OCI-LY7 (cell line): ENCODE data around the gene KRTAP5-6. TPM values are rescaled to one million over a fixed set of nuclear protein-coding genes. Genes with fewer than 3 reads are reported as not detected.

Experiments used
- BruUV-seq: library from RNA; stranded (reverse); fragments of 400-500 nt; replicated peaks from 2 replicates; lab custom pipeline; 2021; lab: Mats Ljungman, UMichigan
- CTCF ChIA-PET: fragments of 300-600 bp; sonication (Branson Sonifier 250); formaldehyde crosslinking; loops from one replicate; lab custom pipeline; 2022; ENCODE audit warnings: antibody characterized with exemption; ENCODE audit not compliant: unreplicated experiment; lab: Charles Lee
- POLR2A ChIA-PET: fragments of 300-600 bp; sonication (Branson Sonifier 250); formaldehyde crosslinking; loops from one replicate; lab custom pipeline; 2022; ENCODE audit warnings: antibody characterized with exemption; lab: Charles Lee
- DNase-seq: peaks from one replicate; pipeline ENCODE4 v3.0.0-alpha.2; 2015; ENCODE audit warnings: low spot score
- H2AFZ ChIP-seq: fragments of 200-600 bp; sonication (generic), shearing (Covaris generic); 2 replicates; pipeline ENCODE4 v1.6.1; 2014; ENCODE audit warnings: mild to moderate bottlenecking, antibody characterized with exemption, low read length, moderate library complexity
- H3K27ac ChIP-seq: fragments of 200-600 bp; sonication (generic); 2 replicates; pipeline ENCODE4 v1.5.1; 2014; ENCODE audit warnings: mixed run types, low read depth, mild to moderate bottlenecking, moderate library complexity, low read length, inconsistent platforms; ENCODE audit not compliant: poor library complexity, severe bottlenecking
- H3K36me3 ChIP-seq: fragments of 200-600 bp; sonication (generic); 2 replicates; pipeline ENCODE4 v1.6.1; 2014; ENCODE audit warnings: mild to moderate bottlenecking, antibody characterized with exemption, low read length, moderate library complexity, mixed read lengths; ENCODE audit not compliant: insufficient read depth
- H3K4me1 ChIP-seq: fragments of 200-600 bp; sonication (generic); 2 replicates; pipeline ENCODE4 v1.5.1; 2014; ENCODE audit warnings: mild to moderate bottlenecking, low read length; ENCODE audit not compliant: insufficient read depth, poor library complexity, severe bottlenecking
- H3K4me2 ChIP-seq: fragments of 200-600 bp; sonication (generic); 2 replicates; pipeline ENCODE4 v1.6.1; 2014; ENCODE audit warnings: mild to moderate bottlenecking, low read length
- H3K4me3 ChIP-seq: fragments of 200-600 bp; sonication (generic); 2 replicates; pipeline ENCODE4 v1.5.1; 2014; ENCODE audit warnings: mild to moderate bottlenecking, low read depth, low read length; ENCODE audit not compliant: poor library complexity, severe bottlenecking
- H3K79me2 ChIP-seq: fragments of 200-600 bp; sonication (generic); 2 replicates; pipeline ENCODE4 v1.6.1; 2016; ENCODE audit warnings: low read depth, mild to moderate bottlenecking, low read length, moderate library complexity, mixed read lengths; ENCODE audit not compliant: insufficient read depth
- H3K9me2 ChIP-seq: fragments of 200-600 bp; sonication (generic); 2 replicates; pipeline ENCODE4 v1.6.1; 2016; ENCODE audit warnings: mild to moderate bottlenecking, low read length, mixed read lengths; ENCODE audit not compliant: insufficient read depth
- H3K9me3 ChIP-seq: fragments of 200-600 bp; sonication (generic); 2 replicates; pipeline ENCODE4 v1.6.1; 2014; ENCODE audit warnings: mild to moderate bottlenecking, mixed run types, low read length, mixed read lengths
- H4K20me1 ChIP-seq: fragments of 200-600 bp; sonication (generic); 2 replicates; pipeline ENCODE4 v1.6.1; 2014; ENCODE audit warnings: mild to moderate bottlenecking, antibody characterized with exemption, low read length, moderate library complexity, mixed read lengths; ENCODE audit not compliant: insufficient read depth
- CTCF ChIP-seq: fragments of 200-600 bp; sonication (generic); conservative IDR thresholded peaks from 2 replicates; pipeline ENCODE4 v1.5.1; 2014; ENCODE audit warnings: mild to moderate bottlenecking, antibody characterized with exemption, low read length, moderate library complexity, mixed read lengths
- EZH2phosphoT487 ChIP-seq: fragments of 200-600 bp; sonication (generic); IDR thresholded peaks from 2 replicates; pipeline ENCODE4 v1.6.1; 2018; ENCODE audit warnings: low read depth, borderline replicate concordance, mild to moderate bottlenecking, mixed run types, antibody characterized with exemption, low read length, moderate library complexity, mixed read lengths
- intact Hi-C: fragments of 100-400 bp; cut with micrococcal nuclease; formaldehyde crosslinking; loops from one replicate; pipeline ENCODE4 v1.10.0; 2022; ENCODE audit not compliant: unreplicated experiment
- total RNA-seq, 2 experiments: library from RNA; depleted of rRNA in 1 of 2; stranded (reverse); fragments of >200 nt in 1 of 2; shearing (Covaris generic) in 1 of 2; gene quantifications; 2 replicates each; pipeline ENCODE4 v1.2.3, GENCODE V29; 2014 to 2022

The KRTAP5-6 gene
- total RNA-seq, 2 experiments from 2014 or later = not detected

DNA sequence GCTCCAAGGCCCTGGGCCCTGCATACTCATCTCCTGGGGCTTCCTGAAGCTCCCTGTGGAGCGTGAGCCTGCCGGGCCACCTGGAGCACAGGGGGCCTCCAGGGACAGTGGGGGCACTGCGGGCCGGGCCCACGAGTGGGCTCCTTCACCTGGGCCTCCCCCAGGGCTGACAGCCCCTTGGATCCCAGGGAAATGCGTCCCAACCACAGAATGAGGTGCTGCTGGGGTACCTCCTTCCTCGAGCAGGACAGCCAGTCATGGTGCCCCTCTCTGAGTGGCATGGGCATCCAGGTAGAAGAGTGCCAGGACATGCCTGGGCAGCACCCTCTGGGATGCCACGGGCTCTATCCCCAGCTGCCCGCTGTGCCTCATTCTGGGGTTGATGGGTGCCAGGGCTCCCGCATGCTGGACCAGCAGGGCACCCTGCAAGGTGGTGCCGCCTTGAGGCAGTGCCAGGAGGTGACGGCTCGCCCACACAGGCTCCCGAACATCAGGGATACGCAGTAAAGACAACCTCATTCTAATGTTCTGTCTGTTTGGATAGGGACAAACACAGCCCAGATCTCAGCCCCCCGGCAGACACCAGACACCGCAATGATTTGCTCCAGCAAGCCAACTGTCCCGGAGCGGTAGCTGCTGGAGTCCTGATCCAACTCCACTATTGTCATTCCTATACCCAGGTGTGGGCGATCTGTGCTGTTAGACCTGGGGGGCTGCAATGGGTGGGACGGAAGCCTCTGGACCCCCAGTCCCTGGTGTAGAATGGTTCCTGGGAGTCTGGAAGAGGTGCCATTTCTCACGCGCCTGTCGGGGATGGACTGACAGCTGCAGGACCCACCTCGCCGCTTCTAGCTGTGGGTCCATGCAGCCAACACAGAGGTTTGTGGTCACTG, 41.6 kb upstream of the KRTAP5-6 start:
- no peaks in the 10 kb centered on the region for H3K9me2 ChIP-seq
- ChIA-PET CTCF (no interaction called here), POLR2A (no interaction called here)
- H3K9me3 ChIP-seq = no peaks in the 10 kb centered on the region
- no peak for DNase-seq
- no peak overlapping the region for H3K27ac ChIP-seq
- no peaks in the 10 kb centered on the region for H3K36me3 ChIP-seq
- no peak overlapping the region for H2AFZ ChIP-seq
- H4K20me1 ChIP-seq = no peaks in the 10 kb centered on the region
- no peaks in the 10 kb centered on the region for H3K4me1 ChIP-seq
- no peak overlapping the region for H3K4me2 ChIP-seq
- no peak overlapping the region for H3K4me3 ChIP-seq
- TF ChIP-seq CTCF (no peak), EZH2phosphoT487 (no peak)
- intact Hi-C loops = loop anchor here (10.0 kb wide), 1 partner anchor 499 kb away; no protein-coding TSS in a partner anchor
- no peaks in the 10 kb centered on the region for H3K79me2 ChIP-seq
- no TSS peak for BruUV-seq

- Histone ChIP-seq H3K36me3 (no peaks in the 10 kb centered on the region), H4K20me1 (no peaks in the 10 kb centered on the region), H3K4me3 (no peak overlapping the region), H3K79me2 (no peaks in the 10 kb centered on the region), H3K9me3 (no peaks in the 10 kb centered on the region), H3K4me1 (no peaks in the 10 kb centered on the region), H3K4me2 (no peak overlapping the region), H3K9me2 (no peaks in the 10 kb centered on the region), H2AFZ (no peak overlapping the region), H3K27ac (no peak overlapping the region)
- BruUV-seq = no TSS peak
- TF ChIP-seq EZH2phosphoT487 = no peak
- no peak for TF ChIP-seq CTCF
- ChIA-PET CTCF (no interaction called here), POLR2A (no interaction called here)
- intact Hi-C loops = loop anchor here (10.0 kb wide), 1 partner anchor 499 kb away; no protein-coding TSS in a partner anchor
- no peak for DNase-seq
Measured at GRCh38 chr11:1656061-1656441, 40.9 kb upstream of the KRTAP5-6 start.

DNA sequence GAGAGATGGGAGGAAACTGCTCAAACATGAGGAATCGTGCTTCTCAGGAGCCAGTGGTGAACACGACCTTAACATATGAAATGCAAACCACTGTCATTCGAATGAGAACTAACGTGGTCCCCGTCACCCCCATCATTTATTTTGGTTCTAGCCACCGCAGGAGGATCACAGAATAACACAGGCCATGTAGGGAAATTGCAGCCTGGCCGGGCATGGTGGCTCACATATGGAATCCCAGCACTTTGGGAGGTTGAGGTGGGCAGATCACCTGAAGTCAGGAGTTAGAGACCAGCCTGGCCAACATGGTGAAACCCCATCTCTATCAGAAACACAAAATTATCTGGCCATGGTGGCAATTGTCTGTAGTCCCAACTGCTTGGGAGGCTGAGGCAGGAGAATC, 40.3 kb upstream of the KRTAP5-6 start:
- DNase-seq = no peak
- Histone ChIP-seq H4K20me1 (no peaks in the 10 kb centered on the region), H3K9me2 (no peaks in the 10 kb centered on the region), H3K4me3 (no peak overlapping the region), H3K4me1 (no peaks in the 10 kb centered on the region), H3K27ac (no peak overlapping the region), H3K4me2 (no peak overlapping the region), H3K79me2 (no peaks in the 10 kb centered on the region), H3K9me3 (no peaks in the 10 kb centered on the region), H2AFZ (no peak overlapping the region), H3K36me3 (no peaks in the 10 kb centered on the region)
- intact Hi-C loops = loop anchor here (10.0 kb wide), 1 partner anchor 498 kb away; no protein-coding TSS in a partner anchor
- CTCF ChIA-PET = no interaction called here
- TF ChIP-seq CTCF (no peak), EZH2phosphoT487 (no peak)
- no TSS peak for BruUV-seq
- POLR2A ChIA-PET = no interaction called here
